K562 (cell line): ENCODE results near the gene POLR3A. TPM values are rescaled to one million over a fixed set of nuclear protein-coding genes. Genes with fewer than 3 reads are reported as not detected.

ENCODE experiments used
- ATAC-seq: fragments of 200-7000 bp; cut with Tn5 transposase; 3 replicates; pipeline ENCODE4 v1.9.1; 2020; ENCODE audit warnings: moderate library complexity
- BruUV-seq: library from RNA; stranded (reverse); fragments of 400-500 nt; replicated peaks from 2 replicates; lab custom pipeline; 2021; lab: Mats Ljungman, UMichigan
- CTCF ChIA-PET: fragments of 300-600 bp; formaldehyde crosslinking; extraction: SDS; loops from one replicate; lab custom pipeline; 2021; ENCODE audit warnings: low intra/inter-chr PET ratio; lab: Yijun Ruan, JAX
- POLR2A ChIA-PET: fragments of 300-600, 350-650 bp; sonication (Branson Sonifier 250); formaldehyde crosslinking; extraction: SDS; loops from one replicate; lab custom pipeline; 2021; ENCODE audit warnings: antibody characterized with exemption, inconsistent platforms; lab: Yijun Ruan, JAX
- DNase-seq, 4 experiments: peaks; one replicate each; pipeline versions ENCODE4 v3.0.0 to v3.0.0-alpha.2; 2011 to 2018; ENCODE audit warnings: low spot score in 3 of 4, mixed read lengths in 3 of 4; ENCODE audit errors: extremely low read depth in 1 of 4
- FAIRE-seq: peaks from 2 replicates; lab custom pipeline; 2011; peaks lifted over from hg19 to GRCh38; lab: Jason Lieb, UNC
- H2AFZ ChIP-seq: 2 replicates; pipeline ENCODE4 v1.6.0; 2011; ENCODE audit warnings: low read depth, low read length, control low read depth, inconsistent platforms
- H3K27ac ChIP-seq: fragments of 200-600 bp; 3 replicates; pipeline ENCODE4 v1.8.0; 2011; ENCODE audit warnings: low read depth, mild to moderate bottlenecking, control low read depth, inconsistent platforms, low read length, moderate library complexity, mixed read lengths; ENCODE audit errors: extremely low read depth
- H3K27me3 ChIP-seq, 2 experiments: fragments of 300-600 bp in 1 of 2; 2 replicates in 1 of 2; 3 replicates in 1 of 2; pipeline versions ENCODE4 v1.6.0 to v1.8.0; 2011; ENCODE audit warnings: inconsistent platforms in 2 of 2, low read length in 2 of 2, mild to moderate bottlenecking in 1 of 2, mixed read lengths in 1 of 2, moderate library complexity in 1 of 2; ENCODE audit not compliant: control insufficient read depth in 2 of 2, insufficient read depth in 2 of 2
- H3K36me3 ChIP-seq: fragments of 300-600 bp; 3 replicates; pipeline ENCODE4 v1.8.0; 2011; ENCODE audit warnings: mild to moderate bottlenecking, low read length, inconsistent platforms; ENCODE audit not compliant: control insufficient read depth, insufficient read depth
- H3K4me1 ChIP-seq, 2 experiments: fragments of 200-600 bp in 1 of 2; replicated peaks in 1 of 2; 2 replicates in 1 of 2; 3 replicates in 1 of 2; pipeline versions ENCODE4 v1.5.1 to v1.8.0; 2011; ENCODE audit warnings: inconsistent platforms in 2 of 2, low read length in 2 of 2, mild to moderate bottlenecking in 1 of 2, mixed read lengths in 1 of 2, moderate library complexity in 1 of 2; ENCODE audit not compliant: control insufficient read depth in 2 of 2, insufficient read depth in 2 of 2
- H3K4me2 ChIP-seq: 2 replicates; pipeline ENCODE4 v1.6.1; 2011; ENCODE audit warnings: low read length, control low read depth, inconsistent platforms, mixed read lengths; ENCODE audit not compliant: insufficient read depth
- H3K4me3 ChIP-seq: fragments of 200-600 bp; sonication (generic), shearing (Covaris generic); 2 replicates; pipeline ENCODE4 v1.5.1; 2016; ENCODE audit warnings: control low read depth, inconsistent platforms
- H3K79me2 ChIP-seq: fragments of 200-600 bp; 3 replicates; pipeline ENCODE4 v1.8.0; 2011; ENCODE audit warnings: low read length, inconsistent platforms; ENCODE audit not compliant: control insufficient read depth, insufficient read depth
- H3K9ac ChIP-seq, 2 experiments: 2 replicates each; pipeline versions ENCODE4 v1.6.0 to v1.6.1; 2011; ENCODE audit warnings: low read depth in 2 of 2, low read length in 2 of 2, control low read depth in 1 of 2, inconsistent platforms in 1 of 2, mild to moderate bottlenecking in 1 of 2, mixed read lengths in 1 of 2; ENCODE audit not compliant: insufficient read depth in 1 of 2
- H3K9me1 ChIP-seq: one replicate; pipeline ENCODE4 v1.6.0; 2011; ENCODE audit warnings: inconsistent platforms, mild to moderate bottlenecking, low read length, moderate library complexity; ENCODE audit not compliant: control insufficient read depth, insufficient read depth
- H3K9me3 ChIP-seq: replicated peaks from 2 replicates; pipeline ENCODE4 v1.5.1; 2011; ENCODE audit warnings: low read depth, low read length, inconsistent platforms; ENCODE audit not compliant: control insufficient read depth, insufficient read depth
- H4K20me1 ChIP-seq: replicated peaks from 2 replicates; pipeline ENCODE4 v1.6.1; 2011; ENCODE audit warnings: low read length, inconsistent platforms, mixed read lengths; ENCODE audit not compliant: control insufficient read depth, insufficient read depth
- ARID2 ChIP-seq: fragments of 450-650 bp; IDR thresholded peaks from 2 replicates; pipeline ENCODE4 v1.6.1; 2017; ENCODE audit warnings: antibody characterized with exemption, mild to moderate bottlenecking
- BRCA1 ChIP-seq, 2 experiments: fragments of 450-650 bp in 1 of 2; sonication (generic) in 1 of 2; formaldehyde crosslinking in 1 of 2; IDR thresholded peaks; 2 replicates each; pipeline versions ENCODE4 v1.5.0 to v1.6.1; 2017 to 2020; ENCODE audit warnings: mild to moderate bottlenecking in 1 of 2, missing genetic modification reagents in 1 of 2
- FOXJ2 ChIP-seq: fragments of 200-800 bp; sonication (Bioruptor generic); IDR thresholded peaks from 2 replicates; pipeline ENCODE4 v1.6.1; 2016; ENCODE audit warnings: missing genetic modification characterization, missing compliant biosample characterization
- FOXK2 ChIP-seq, 2 experiments: fragments of 450-650 bp; IDR thresholded peaks in 1 of 2; conservative IDR thresholded peaks in 1 of 2; 2 replicates each; pipeline ENCODE4 v1.6.1; 2016; ENCODE audit warnings: low read depth in 2 of 2, mild to moderate bottlenecking in 1 of 2
- GABPA ChIP-seq: fragments of 200-800 bp; sonication (Bioruptor generic); conservative IDR thresholded peaks from 2 replicates; pipeline ENCODE4 v1.6.1; 2016; ENCODE audit warnings: low read depth, missing genetic modification characterization, missing compliant biosample characterization
- L3MBTL2 ChIP-seq: fragments of 450-650 bp; IDR thresholded peaks from 2 replicates; pipeline ENCODE4 v1.6.1; 2016; ENCODE audit warnings: mild to moderate bottlenecking, moderate library complexity
- MTA2 ChIP-seq: fragments of 450-650 bp; IDR thresholded peaks from 2 replicates; pipeline ENCODE4 v1.6.1; 2016; ENCODE audit warnings: low read depth
- NEUROD1 ChIP-seq: fragments of 150-350 bp; IDR thresholded peaks from 2 replicates; pipeline ENCODE4 v1.6.1; 2014; ENCODE audit warnings: borderline replicate concordance, low read length, low read depth; ENCODE audit not compliant: partially characterized antibody
- NFIC ChIP-seq: fragments of 450-650 bp; IDR thresholded peaks from 2 replicates; pipeline ENCODE4 v1.6.1; 2017; ENCODE audit warnings: mild to moderate bottlenecking, inconsistent platforms
- NUFIP1 ChIP-seq: fragments of 450-650 bp; IDR thresholded peaks from 2 replicates; pipeline ENCODE4 v1.6.1; 2018; ENCODE audit not compliant: partially characterized antibody
- RFX1 ChIP-seq: fragments of 450-650 bp; IDR thresholded peaks from 2 replicates; pipeline ENCODE4 v1.6.1; 2016; ENCODE audit warnings: mild to moderate bottlenecking, moderate library complexity
- SIRT6 ChIP-seq: IDR thresholded peaks from one replicate; pipeline ENCODE4 v1.6.1; 2012; ENCODE audit warnings: low read depth, mild to moderate bottlenecking, control low read depth, inconsistent platforms, low read length, moderate library complexity
- TSC22D4 ChIP-seq: fragments of 450-650 bp; IDR thresholded peaks from 2 replicates; pipeline ENCODE4 v1.6.1; 2016; ENCODE audit warnings: missing genetic modification characterization, missing biosample characterization, control low read depth
- ZFPM2 ChIP-seq: fragments of 250-450 bp; sonication (Bioruptor Pico); IDR thresholded peaks from 2 replicates; pipeline ENCODE4 v1.5.1; 2022; ENCODE audit warnings: mild to moderate bottlenecking
- ZNF124 ChIP-seq: sonication (generic); formaldehyde crosslinking; IDR thresholded peaks from 2 replicates; pipeline ENCODE4 v1.8.1; 2022; ENCODE audit warnings: missing genetic modification reagents
- ZNF347 ChIP-seq: fragments of 450-650 bp; formaldehyde crosslinking; IDR thresholded peaks from 2 replicates; pipeline ENCODE4 v1.4.0; 2020; ENCODE audit warnings: low read depth, mild to moderate bottlenecking, moderate library complexity
- ZNF507 ChIP-seq: conservative IDR thresholded peaks from 2 replicates; pipeline ENCODE4 v1.6.1; 2017; ENCODE audit warnings: missing genetic modification characterization, missing compliant biosample characterization
- ZNF668 ChIP-seq: fragments of 250-450 bp; sonication (Bioruptor Pico); IDR thresholded peaks from 2 replicates; pipeline ENCODE4 v1.8.0; 2022; ENCODE audit warnings: mild to moderate bottlenecking, inconsistent platforms
- WGBS: fragments of 100-300 bp; shearing (Covaris generic); methylation state at CpG from one replicate; pipeline ENCODE4 v1.1.6; 2016; ENCODE audit warnings: low coverage, mixed read lengths; ENCODE audit not compliant: insufficient coverage; ENCODE audit errors: missing lambda C conversion rate; 5-methylcytosine and 5-hydroxymethylcytosine counted together
- in situ Hi-C: fragments of 300-500 bp; cut with MboI; formaldehyde crosslinking; loops from 4 replicates; pipeline ENCODE4 v1.15.0; 2018; ENCODE audit warnings: inconsistent platforms, mixed read lengths
- intact Hi-C: fragments of 100-400 bp; cut with micrococcal nuclease; formaldehyde crosslinking; loops from 2 replicates; pipeline ENCODE4 v1.14.2; 2022
- polyA plus RNA-seq, 8 experiments: library from polyadenylated mRNA; depleted of rRNA in 4 of 8; stranded (reverse) in 5 of 8; unstranded in 3 of 8; fragments of >200 nt; fragmentation: Nextera tagmentation in 2 of 8; fragmentation: Illumina TruSeq in 1 of 8; extraction: Ambion mirVana in 2 of 8; extraction: Trizol in 1 of 8; gene quantifications; 2 replicates each; pipeline versions ENCODE4 v1.2.1 to v1.2.3, GENCODE V29; 2011 to 2014; ENCODE audit warnings: inconsistent platforms in 1 of 8, missing spikeins in 1 of 8
- total RNA-seq, 7 experiments: library from RNA; depleted of rRNA in 6 of 7; stranded (reverse); fragments of >200 nt in 6 of 7; fragmentation: Illumina TruSeq in 2 of 7; extraction: Trizol in 2 of 7; gene quantifications; 2 replicates each; pipeline versions ENCODE4 v1.2.1 to v1.2.3, GENCODE V29; 2011 to 2021; ENCODE audit warnings: low replicate concordance in 1 of 7
- TF ChIP-seq, protein P1 (sequence below): fragments of 250-450 bp; sonication (Bioruptor Pico); IDR thresholded peaks from 2 replicates; pipeline ENCODE4 v1.4.0; 2020; ENCODE audit warnings: borderline replicate concordance
- TF ChIP-seq, protein P2 (sequence below): fragments of 450-650 bp; formaldehyde crosslinking; IDR thresholded peaks from 2 replicates; pipeline ENCODE4 v1.4.0; 2022; ENCODE audit warnings: missing genetic modification characterization

POLR3A gene
- total and polyA plus RNA-seq, 9 of the 15 experiments (the other 6 are each of a cell fraction or from before 2014, with no cell fraction given): 14.9 to 37.0 (median 26.7) TPM

DNA sequence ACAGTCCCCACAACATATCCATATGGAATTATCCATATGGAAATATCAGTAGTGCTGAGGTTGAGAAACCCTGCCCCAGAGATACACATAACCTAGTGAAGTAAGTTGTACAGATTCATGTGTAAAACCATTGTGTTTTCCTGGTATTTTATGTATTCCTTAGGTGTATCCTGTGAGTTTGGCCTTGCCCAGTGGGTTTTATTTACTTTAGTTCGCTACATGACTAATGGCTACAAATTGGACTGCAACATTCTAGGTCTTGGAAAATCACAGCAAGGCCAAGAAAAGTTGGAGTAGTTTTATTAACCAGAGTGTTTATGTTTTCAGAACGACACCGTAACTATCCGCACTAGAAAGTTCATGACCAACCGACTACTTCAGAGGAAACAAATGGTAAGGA lies 5.7 kb upstream of the POLR3A start (continued):
- TF ChIP-seq RFX1 (no peak), ARID2 (no peak), TSC22D4 (tag) (no peak), NFIC (no peak), MTA2 (no peak), ZNF347 (CRISPR knock-in tag) (no peak), NEUROD1 (no peak)
- TF ChIP-seq, protein P1, sequence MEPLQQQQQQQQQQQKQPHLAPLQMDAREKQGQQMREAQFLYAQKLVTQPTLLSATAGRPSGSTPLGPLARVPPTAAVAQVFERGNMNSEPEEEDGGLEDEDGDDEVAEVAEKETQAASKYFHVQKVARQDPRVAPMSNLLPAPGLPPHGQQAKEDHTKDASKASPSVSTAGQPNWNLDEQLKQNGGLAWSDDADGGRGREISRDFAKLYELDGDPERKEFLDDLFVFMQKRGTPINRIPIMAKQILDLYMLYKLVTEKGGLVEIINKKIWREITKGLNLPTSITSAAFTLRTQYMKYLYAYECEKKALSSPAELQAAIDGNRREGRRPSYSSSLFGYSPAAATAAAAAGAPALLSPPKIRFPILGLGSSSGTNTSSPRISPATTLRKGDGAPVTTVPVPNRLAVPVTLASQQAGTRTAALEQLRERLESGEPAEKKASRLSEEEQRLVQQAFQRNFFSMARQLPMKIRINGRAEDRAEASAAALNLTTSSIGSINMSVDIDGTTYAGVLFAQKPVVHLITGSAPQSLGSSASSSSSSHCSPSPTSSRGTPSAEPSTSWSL (CRISPR knock-in tag): no peak
- TF ChIP-seq, all 486 proteins: peak for 4

DNA sequence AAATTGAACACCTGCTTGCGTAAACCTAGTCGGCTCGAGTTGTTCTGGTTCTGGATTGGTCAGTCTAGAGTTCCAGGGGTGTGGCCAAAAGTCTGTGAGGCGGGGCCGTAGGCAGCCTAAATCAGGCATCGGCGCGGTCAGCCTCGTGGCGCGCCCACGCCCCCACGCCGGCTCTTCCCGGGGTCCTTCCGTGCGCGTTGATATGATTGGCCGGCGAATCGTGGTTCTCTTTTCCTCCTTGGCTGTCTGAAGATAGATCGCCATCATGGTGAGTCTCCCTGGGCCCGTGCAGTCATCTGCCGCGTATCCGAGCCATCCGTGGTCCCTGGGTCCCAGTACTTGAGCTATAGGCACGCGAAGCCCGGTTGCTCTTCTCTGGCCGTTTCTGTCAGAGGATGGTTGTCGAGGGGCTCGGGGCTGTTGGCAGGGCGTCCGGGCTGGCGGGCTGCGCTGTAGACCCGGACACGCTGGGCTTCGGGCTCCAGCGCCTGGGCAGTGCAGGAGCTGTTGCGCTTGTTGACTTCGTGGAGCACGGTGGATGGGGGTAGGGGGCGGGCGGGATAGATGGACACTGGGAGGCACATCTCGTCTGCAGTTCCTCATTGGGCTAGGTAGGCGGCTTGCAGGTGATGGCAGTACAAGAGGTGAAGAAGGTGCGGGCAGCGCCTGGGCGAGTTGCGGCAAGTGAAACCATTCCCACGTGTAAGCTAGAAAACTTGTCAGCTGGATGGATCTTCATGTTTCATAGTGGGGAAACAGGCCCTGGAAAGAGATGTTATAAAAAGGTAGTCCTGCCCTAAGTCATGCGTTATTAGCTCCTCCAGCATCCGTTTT lies 4.5 kb upstream of the POLR3A start, which contains the start of gene RPS24:
Gene RPS24 (plus strand): TSS at position 227 of the 834 bp plus-strand sequence. CDS start 39 bp downstream, at position 266.
- ATAC-seq (peak; percentile 89), FAIRE-seq (peak; percentile 97), DNase-seq (peak; percentile 95 to 100 (median 96))
- Histone ChIP-seq H4K20me1 (peaks cover 38% of the 10 kb centered on the region), H3K4me2 (peak within 1 kb of the TSS; percentile 97), H3K27ac (peak within 1 kb of the TSS; percentile 82), H3K9ac (peak within 1 kb of the TSS; percentile 94 to 95), H3K27me3 (no peaks in the 10 kb centered on the region), H3K36me3 (peaks cover 48% of the 10 kb centered on the region), H3K4me1 (peaks cover 18 to 36% of the 10 kb centered on the region in 2 experiments), H3K79me2 (peaks cover 58% of the 10 kb centered on the region), H2AFZ (peak within 1 kb of the TSS; percentile 97), H3K4me3 (peak within 1 kb of the TSS; percentile 72), H3K9me1 (peaks cover 3% of the 10 kb centered on the region), H3K9me3 (peaks cover 4% of the 10 kb centered on the region; the same call in 1 of the 2 replicates)
- POLR2A ChIA-PET: interaction anchor here (0.6 to 1.6 kb wide), 12 partner anchors 9 to 1166 kb away, joined by 3 to 23 read pairs (median 4); no protein-coding TSS in a partner anchor
- intact Hi-C loops (no loop called here), in situ Hi-C loops (loop anchor here (25.0 kb wide), 1 partner anchor 1153 kb away; no protein-coding TSS in a partner anchor)
- under 1% methylated on average over 55 of the region's 55 CpGs for WGBS
- CTCF ChIA-PET: no interaction called here
- no TSS peak for BruUV-seq
- TF ChIP-seq ZNF124 (CRISPR knock-in tag): no peak
- peak; percentile 43 to 66; a peak in 2 of 4 replicates for TF ChIP-seq FOXK2 (conservative IDR thresholded peaks at IDR 0.05 in 1 of 2, IDR thresholded peaks at IDR 0.05 in 1 of 2; ENCODE audit: low read depth in 2 of 2)
- TF ChIP-seq SIRT6: no peak
- no peak for TF ChIP-seq GABPA (tag)
- TF ChIP-seq, protein P2, sequence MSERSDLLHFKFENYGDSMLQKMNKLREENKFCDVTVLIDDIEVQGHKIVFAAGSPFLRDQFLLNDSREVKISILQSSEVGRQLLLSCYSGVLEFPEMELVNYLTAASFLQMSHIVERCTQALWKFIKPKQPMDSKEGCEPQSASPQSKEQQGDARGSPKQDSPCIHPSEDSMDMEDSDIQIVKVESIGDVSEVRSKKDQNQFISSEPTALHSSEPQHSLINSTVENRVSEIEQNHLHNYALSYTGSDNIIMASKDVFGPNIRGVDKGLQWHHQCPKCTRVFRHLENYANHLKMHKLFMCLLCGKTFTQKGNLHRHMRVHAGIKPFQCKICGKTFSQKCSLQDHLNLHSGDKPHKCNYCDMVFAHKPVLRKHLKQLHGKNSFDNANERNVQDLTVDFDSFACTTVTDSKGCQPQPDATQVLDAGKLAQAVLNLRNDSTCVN: no peak
- no peak for TF ChIP-seq BRCA1 (IDR thresholded peaks at IDR 0.05)
- no peak; the same call in 1 of the 2 replicates for TF ChIP-seq BRCA1 (CRISPR knock-in tag; IDR thresholded peaks at IDR 0.05)
- TF ChIP-seq ZNF507 (tag): no peak
- TF ChIP-seq L3MBTL2: peak; percentile 96
- no peak for TF ChIP-seq ZNF668
- TF ChIP-seq ZFPM2: no peak
- TF ChIP-seq NUFIP1: peak; percentile 67
- TF ChIP-seq FOXJ2 (tag): peak; percentile 74
